Measurements from ENCODE around the gene PHACTR3. TPM values are rescaled to one million over a fixed set of nuclear protein-coding genes. Genes with fewer than 3 reads are reported as not detected.

PHACTR3 gene
- polyA plus RNA-seq, 3 donors from 2014 or later = not detected

DNA sequence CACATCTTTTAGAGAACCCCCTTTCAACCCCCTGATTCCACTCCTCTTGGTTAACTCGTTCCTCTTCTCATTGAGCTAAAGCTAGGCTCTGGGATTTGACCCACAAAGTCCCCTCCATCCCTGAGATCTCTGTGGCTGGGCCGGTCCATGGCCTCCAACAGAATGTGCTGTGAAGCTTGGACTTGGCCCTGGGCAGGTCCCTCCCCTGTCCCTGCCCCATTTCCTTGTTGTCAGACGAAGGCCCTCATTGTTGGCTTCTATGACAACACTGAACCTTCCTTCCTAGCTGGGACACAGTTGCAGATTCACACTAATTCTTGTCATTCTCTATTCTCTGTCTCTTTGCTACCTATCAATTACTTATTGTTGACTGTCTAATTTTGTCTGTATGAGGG, 173.0 kb downstream of the PHACTR3 start:
- H3K4me1 Mint-ChIP-seq = no peaks in the 10 kb centered on the region

DNA sequence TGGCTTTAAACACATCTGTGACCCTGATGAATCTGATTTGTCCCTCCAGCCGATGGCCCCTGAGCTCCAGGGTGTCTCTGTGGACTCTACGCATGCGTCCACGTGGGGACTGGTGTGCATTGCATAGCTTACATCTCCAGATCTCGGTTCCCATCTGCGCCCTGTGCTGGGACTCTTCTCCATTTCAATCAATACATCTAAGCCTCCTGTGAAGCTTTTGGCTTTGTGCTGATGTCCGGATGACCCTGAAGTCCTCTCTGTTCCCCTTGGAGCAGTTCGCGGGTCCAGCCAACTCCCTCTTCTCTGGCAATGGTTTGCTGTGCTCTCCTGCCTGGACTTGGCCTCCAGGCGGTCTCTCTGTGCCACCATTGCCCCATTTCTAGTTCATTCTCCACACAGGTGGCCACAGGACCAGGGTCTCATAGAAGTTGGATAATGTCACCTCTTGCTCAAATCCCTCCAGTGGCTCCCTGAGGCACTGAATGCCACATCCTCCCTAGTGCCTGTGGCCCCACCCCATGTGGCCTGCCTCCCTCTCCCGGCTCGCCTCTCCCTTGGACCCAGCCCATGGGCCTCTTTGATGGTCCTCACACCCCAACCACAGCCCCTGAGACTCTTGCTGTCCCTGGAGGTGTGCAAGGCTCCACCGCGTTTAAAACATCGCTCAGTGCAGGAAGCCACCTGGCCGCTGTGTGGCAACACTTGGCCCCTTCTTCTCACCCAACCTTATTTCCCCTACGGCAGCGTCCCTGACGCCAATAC, 173.7 kb downstream of the PHACTR3 start:
- no peak overlapping the region for H3K4me3 Mint-ChIP-seq
- H3K9me3 Mint-ChIP-seq = no peaks in the 10 kb centered on the region
- no peaks in the 10 kb centered on the region for H3K36me3 Mint-ChIP-seq
- H3K27ac Mint-ChIP-seq = no peak overlapping the region
- no peaks in the 10 kb centered on the region for H3K4me1 Mint-ChIP-seq
- no peak for DNase-seq
- peaks cover 3 to 6% (median 5%) of the 10 kb centered on the region in 3 donors for H3K27me3 Mint-ChIP-seq (ENCODE audit: low read depth in 3 of 3)

More for the DNA sequence above, 173.0 kb downstream of the PHACTR3 start:
- Mint-ChIP-seq H3K27me3 (ENCODE audit: low read depth in 3 of 3) (peaks cover 3 to 6% (median 5%) of the 10 kb centered on the region in 3 donors), H3K36me3 (no peaks in the 10 kb centered on the region), H3K9me3 (no peaks in the 10 kb centered on the region), H3K27ac (no peak overlapping the region), H3K4me3 (no peak overlapping the region)
- no peak for DNase-seq

DNA sequence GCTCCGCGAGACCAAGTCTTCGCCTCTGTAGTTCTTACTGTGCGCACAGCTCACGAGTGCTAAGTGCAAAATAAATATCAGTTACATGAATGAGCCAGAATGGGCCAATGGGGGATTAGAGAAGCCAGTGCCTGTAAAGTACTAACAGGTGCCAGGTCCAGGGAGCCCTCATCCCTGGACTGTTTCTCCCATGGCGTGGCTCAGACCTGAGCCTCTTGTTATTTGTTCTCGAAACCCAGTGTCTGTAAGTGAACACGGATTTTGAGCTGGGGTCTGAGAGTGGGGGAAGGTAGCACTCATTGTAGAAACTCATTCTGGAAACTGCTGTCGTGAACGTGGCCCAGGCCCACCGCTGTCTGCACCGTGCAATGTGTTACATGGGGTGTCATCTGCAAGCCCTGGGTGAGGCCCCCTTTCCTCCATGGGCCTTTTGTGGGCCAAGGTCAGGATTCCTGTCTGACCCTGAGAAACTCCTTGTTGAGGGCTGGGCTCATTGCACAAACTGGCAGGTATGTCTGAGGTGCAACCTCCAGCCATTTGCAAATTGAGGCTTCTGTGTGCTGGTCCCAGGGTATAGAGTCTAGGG, 174.4 kb downstream of the PHACTR3 start:
- no peak for DNase-seq
- H3K4me3 Mint-ChIP-seq = no peak overlapping the region
- H3K27me3 Mint-ChIP-seq (ENCODE audit: low read depth in 3 of 3) = peaks cover 3 to 6% (median 5%) of the 10 kb centered on the region in 3 donors
- no peak overlapping the region for H3K27ac Mint-ChIP-seq
- H3K9me3 Mint-ChIP-seq = no peaks in the 10 kb centered on the region
- no peaks in the 10 kb centered on the region for H3K4me1 Mint-ChIP-seq
- no peaks in the 10 kb centered on the region for H3K36me3 Mint-ChIP-seq

DNA sequence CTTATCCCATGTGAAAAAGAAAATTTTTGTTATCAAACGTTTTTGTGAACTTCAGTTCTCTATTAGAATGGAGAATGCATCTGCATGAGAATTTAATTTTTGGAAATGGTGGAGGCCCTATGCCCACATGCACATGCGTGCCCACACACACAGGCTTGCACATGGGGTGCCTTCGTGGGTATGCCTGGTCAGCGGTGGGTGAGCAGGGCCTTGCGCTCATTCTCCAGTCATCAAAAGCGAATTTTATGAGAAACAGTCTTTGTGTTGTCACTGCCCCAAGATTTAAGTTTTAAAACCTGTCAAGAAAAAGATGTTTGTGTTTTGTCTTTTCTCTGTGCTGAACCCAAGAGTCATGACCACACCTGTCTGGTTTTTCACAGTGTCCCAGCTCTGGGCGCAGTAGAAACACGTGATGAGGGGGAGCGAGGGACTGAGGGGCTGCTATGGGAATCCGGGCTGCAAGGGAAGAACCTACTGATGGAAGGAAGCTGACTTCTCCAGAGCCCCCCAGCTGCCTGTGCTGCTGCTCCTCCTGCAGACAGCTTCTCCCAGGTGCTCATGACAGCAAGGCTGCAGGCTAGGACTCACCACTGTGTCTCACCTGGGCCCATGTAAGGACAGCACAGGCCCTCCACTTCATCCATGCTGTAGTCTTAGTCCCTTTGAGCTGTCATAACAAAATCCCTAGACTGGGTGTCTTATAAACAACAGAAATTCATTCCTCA, 175.5 kb downstream of the PHACTR3 start:
- no peak for DNase-seq
- no peaks in the 10 kb centered on the region for H3K9me3 Mint-ChIP-seq
- H3K27ac Mint-ChIP-seq = no peak overlapping the region
- peaks cover 3 to 5% (median 3%) of the 10 kb centered on the region in 3 donors for H3K27me3 Mint-ChIP-seq (ENCODE audit: low read depth in 3 of 3)
- no peaks in the 10 kb centered on the region for H3K4me1 Mint-ChIP-seq
- no peak overlapping the region for H3K4me3 Mint-ChIP-seq
- H3K36me3 Mint-ChIP-seq = no peaks in the 10 kb centered on the region

DNA sequence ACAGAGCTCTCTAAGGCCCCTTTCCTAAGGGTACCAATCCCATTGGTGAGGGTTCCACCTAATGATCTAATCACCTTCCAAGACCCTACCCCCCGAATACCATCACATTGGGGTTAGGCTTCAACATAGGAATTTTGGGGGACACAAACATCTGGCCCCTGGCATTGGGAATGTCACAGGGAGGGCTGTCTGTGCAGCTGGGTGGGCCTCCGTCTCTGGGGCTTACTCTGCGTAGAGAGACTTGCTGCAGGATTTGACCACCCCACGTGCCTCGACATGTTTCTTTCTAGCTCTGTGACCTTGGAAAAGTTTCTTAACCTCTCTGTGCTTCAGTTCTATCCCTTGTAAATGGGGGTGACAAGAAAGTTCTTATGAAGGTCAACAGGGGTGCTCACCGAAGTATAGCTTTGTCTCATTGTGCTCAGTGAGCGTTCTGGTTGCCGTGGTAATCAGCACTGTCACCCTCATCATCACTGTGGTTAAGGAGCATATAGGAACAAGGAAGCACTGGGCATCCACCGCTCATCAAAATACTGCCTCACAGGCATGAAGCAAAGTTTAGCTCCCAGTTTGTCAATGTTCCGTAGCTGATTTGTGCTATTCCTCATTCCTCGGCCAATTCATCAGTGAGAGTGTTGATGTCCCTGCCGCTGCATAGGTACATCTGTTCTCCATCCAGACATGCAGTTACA, 176.3 kb downstream of the PHACTR3 start:
- Mint-ChIP-seq H3K4me1 (no peaks in the 10 kb centered on the region), H3K36me3 (no peaks in the 10 kb centered on the region), H3K4me3 (no peak overlapping the region), H3K27me3 (ENCODE audit: low read depth in 3 of 3) (peaks cover 2 to 5% (median 3%) of the 10 kb centered on the region in 3 donors), H3K27ac (no peak overlapping the region), H3K9me3 (no peaks in the 10 kb centered on the region)
- no peak for DNase-seq

DNA sequence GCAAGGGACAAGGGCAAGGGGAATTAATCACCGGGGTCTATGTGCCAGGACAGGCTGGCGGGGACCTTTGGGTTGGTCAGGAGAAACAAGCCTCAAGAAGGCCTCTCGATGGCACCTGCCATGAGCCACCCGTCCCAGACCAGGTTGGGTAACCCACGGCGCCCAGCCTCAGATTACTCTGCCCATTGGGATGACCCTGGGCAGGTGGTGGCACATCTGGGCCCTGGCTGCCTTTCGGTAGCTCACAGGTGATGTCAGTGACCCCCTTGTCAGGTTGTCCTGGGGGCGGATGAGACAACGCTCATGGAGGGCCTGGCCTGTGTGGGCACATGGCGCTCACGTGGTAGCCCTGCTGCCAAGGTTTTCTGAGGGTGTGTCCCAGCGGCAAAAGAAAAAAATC, 176.9 kb downstream of the PHACTR3 start:
- Mint-ChIP-seq H3K27ac (no peak overlapping the region), H3K4me1 (no peaks in the 10 kb centered on the region), H3K9me3 (no peaks in the 10 kb centered on the region), H3K36me3 (no peaks in the 10 kb centered on the region), H3K4me3 (no peak overlapping the region), H3K27me3 (ENCODE audit: low read depth in 3 of 3) (peaks cover 2 to 5% (median 3%) of the 10 kb centered on the region in 3 donors)
- DNase-seq = no peak

DNA sequence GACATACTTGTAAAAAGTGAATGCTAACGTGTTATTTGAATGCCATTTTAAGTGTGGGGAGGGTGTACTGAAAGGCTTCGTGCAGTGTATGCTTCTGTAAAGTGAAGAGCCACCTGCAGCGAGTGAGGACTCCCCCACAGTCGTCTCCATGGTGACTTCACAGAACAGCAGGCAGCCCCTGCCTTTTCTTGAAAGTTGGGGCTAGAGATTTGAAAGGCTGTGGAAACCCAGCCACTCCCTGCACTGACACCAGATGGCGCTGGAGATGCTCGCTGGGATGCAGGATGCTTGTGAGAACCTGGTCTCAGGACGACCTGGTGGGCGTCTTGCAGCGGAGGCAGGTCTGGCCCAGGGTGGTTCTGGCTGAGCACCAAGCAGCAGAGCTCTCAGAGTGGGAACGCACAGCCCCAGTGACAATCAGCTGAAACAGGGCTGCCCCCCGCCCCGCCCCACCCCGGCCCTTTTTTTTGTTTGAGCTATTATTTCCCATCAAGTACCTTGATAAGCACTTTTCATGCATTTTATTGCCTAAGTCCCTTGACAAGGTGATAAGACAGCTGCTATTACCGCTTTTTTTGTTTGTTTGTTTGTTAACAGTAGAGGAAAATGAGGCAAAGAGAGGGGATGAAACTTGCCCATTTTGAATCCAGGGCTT, 178.8 kb downstream of the PHACTR3 start:
- Mint-ChIP-seq H3K9me3 (no peaks in the 10 kb centered on the region), H3K4me1 (no peaks in the 10 kb centered on the region), H3K36me3 (no peaks in the 10 kb centered on the region), H3K27me3 (ENCODE audit: low read depth in 3 of 3) (peaks cover 0 to 5% (median 3%) of the 10 kb centered on the region in 3 donors), H3K27ac (no peak overlapping the region), H3K4me3 (no peak overlapping the region)
- DNase-seq = no peak

DNA sequence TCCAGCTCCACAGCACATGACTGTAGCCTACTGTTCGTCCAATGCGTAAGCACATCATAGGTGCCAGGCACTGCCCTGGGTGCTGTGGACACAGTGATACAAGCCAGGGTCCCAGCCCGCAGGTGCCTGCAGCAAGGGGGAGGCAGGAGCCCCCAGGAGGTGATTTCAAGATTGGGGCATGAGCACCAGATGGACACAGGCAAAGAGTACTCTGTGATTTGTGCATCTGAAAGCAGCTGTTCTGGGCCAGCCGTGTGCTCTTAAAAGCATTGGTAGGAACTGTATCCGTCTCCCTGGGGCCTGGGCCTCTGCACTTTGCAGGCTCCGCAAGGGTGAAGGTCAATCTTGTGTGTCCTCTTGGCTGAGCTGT, 179.3 kb downstream of the PHACTR3 start:
- H3K36me3 Mint-ChIP-seq = no peaks in the 10 kb centered on the region

DNA sequence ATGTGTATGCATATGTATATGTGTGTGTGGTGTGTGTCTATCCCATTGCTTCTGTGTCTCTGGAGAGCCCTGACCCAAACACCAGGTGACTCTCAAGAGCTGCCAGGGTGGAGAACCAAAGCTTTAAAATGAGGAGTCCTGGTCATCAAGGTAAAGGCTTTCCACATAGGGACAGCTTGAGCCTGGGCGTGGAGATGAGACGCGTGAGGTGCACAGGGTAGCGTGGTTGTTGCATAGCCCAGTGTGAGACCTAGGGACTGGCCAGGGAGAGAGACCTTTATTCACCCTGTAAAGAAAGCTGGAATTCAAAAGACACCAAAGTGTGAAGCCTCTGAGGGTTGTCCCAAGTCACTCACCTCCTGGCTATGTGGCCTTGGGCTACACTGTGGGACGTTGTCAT, 180.0 kb downstream of the PHACTR3 start:
- no peak overlapping the region for H3K4me3 Mint-ChIP-seq

More for the DNA sequence above, 179.3 kb downstream of the PHACTR3 start:
- no peak overlapping the region for H3K27ac Mint-ChIP-seq
- no peaks in the 10 kb centered on the region for H3K4me1 Mint-ChIP-seq
- no peak overlapping the region for H3K4me3 Mint-ChIP-seq
- DNase-seq = no peak
- peaks cover 0 to 7% (median 5%) of the 10 kb centered on the region in 3 donors for H3K27me3 Mint-ChIP-seq (ENCODE audit: low read depth in 3 of 3)
- H3K9me3 Mint-ChIP-seq = no peaks in the 10 kb centered on the region

DNA sequence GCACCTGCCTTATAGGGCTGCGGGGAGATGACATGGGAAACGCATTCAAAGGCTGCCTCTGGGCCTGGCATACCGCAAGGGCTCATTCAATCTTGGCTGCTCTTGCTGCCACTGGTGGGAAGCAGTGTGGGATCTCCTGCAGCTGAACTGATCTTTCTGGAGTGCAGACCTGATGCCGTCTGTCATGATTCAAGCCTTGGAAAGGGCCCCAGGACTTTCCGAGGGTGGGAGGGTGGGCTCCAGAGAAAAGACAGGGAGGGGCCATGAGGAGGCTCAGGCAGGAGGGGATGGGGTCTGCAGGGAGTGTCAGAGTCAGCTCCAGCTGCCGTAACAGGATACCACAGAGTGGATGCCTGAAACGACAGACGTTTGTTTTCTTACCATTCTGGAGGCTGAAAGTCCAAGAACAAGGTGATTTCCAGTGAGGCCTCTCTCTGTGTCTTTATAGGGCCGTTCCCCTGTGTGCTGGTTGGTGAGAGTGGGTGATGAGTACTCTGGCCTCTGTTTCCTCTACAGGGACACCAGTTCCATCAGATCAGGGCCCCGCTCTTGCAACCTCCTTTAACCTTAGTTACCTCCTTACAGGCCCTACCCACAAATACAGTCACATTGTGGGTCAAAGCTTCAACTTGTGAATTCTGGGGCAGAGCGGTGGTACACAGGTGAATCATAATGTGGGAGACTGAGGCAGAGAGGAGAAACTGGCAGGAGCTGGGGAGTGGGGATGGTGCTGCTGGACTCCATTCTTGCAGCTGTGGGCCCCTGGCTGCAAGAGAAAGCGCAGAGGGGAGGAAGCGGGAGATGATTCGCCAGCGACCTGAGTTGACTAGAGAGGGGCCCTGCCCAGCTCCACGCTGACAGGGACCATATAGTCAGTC, 180.7 kb downstream of the PHACTR3 start:
- no peak overlapping the region for H3K4me3 Mint-ChIP-seq
- no peaks in the 10 kb centered on the region for H3K4me1 Mint-ChIP-seq
- peaks cover 0 to 9% (median 3%) of the 10 kb centered on the region in 3 donors for H3K27me3 Mint-ChIP-seq (ENCODE audit: low read depth in 3 of 3)
- H3K9me3 Mint-ChIP-seq = no peaks in the 10 kb centered on the region
- peak overlapping the region in 1 of 6 donors; percentile 28 for H3K27ac Mint-ChIP-seq
- H3K36me3 Mint-ChIP-seq = no peaks in the 10 kb centered on the region
- no peak for DNase-seq

More for the DNA sequence above, 180.0 kb downstream of the PHACTR3 start:
- no peak for DNase-seq
- Mint-ChIP-seq H3K27ac (no peak overlapping the region), H3K9me3 (no peaks in the 10 kb centered on the region), H3K27me3 (ENCODE audit: low read depth in 3 of 3) (peaks cover 0 to 7% (median 5%) of the 10 kb centered on the region in 3 donors), H3K36me3 (no peaks in the 10 kb centered on the region), H3K4me1 (no peaks in the 10 kb centered on the region)

DNA sequence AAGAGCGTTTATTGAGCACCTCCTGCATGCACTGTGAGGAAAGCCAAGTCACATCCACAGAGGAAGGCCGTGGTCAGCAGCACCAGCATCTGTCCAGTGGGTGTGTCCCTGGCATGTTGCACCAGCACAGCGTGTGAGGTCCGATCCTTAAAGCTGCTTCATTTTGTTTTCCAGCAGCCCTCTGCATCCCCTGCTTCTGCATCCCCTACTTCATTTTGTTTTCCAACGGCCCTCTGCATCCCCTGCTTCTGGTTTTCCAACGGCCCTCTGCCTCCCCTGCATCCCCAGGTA, 181.3 kb downstream of the PHACTR3 start:
- Mint-ChIP-seq H3K27me3 (ENCODE audit: low read depth in 3 of 3) (peaks cover 0 to 9% (median 3%) of the 10 kb centered on the region in 3 donors), H3K9me3 (peaks cover 0 to 2% (median 0%) of the 10 kb centered on the region in 6 donors), H3K27ac (no peak overlapping the region), H3K4me3 (no peak overlapping the region), H3K4me1 (no peaks in the 10 kb centered on the region), H3K36me3 (no peaks in the 10 kb centered on the region)
- DNase-seq = no peak

DNA sequence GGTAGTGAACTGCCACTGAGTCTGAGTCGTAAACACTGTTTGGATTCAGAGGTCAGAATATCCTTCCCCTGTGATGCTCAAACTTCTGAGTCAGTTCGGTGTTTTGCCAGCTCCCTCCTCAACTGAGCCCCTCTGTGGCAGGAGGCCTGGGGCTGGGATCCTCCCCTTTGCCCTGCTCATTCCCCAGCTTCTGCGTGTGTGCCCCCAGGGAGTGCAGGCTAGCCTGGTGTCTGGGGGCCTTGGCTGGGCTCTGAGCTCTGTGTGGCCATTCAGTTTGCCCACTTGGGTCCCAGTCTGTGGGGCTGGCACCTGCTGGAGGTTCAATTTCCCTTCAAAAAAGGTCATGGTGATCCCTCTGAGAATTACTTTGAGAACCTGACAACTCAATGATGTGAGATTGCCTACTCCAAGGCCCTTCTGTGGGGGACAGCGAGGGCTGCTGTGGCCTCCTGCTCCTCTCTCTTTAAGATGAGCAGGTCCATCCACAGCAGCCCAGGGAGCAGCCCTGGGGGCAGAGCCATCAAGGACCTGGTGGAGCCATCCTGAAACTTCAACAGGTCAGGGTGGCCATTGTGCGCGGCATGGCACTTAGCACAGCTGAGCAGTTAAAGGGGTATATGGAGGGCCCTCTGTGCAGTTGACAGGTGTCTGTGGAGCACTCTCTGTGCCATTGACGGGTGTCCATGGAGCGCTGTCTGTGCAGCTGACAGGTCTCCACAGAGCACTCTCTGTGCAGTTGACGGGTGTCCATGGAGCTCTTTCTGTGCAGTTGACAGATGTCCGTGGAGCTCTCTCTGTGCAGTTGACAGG, 181.9 kb downstream of the PHACTR3 start:
- no peak overlapping the region for H3K27ac Mint-ChIP-seq
- peaks cover 0 to 2% (median 0%) of the 10 kb centered on the region in 6 donors for H3K9me3 Mint-ChIP-seq
- no peak for DNase-seq

More for the DNA sequence above, 181.9 kb downstream of the PHACTR3 start:
- no peak overlapping the region for H3K4me3 Mint-ChIP-seq
- no peaks in the 10 kb centered on the region for H3K4me1 Mint-ChIP-seq
- H3K27me3 Mint-ChIP-seq (ENCODE audit: low read depth in 3 of 3) = peaks cover 0 to 9% (median 3%) of the 10 kb centered on the region in 3 donors
- no peaks in the 10 kb centered on the region for H3K36me3 Mint-ChIP-seq
